Stimulated activated CD4-positive, alpha-beta T cell treated with anti-CD3 and anti-CD28 coated beads, Interleukin-1b, Interleukin-23, amount 100 ng/mL, for 48 hours (primary cell): ENCODE results near the gene ZSCAN21.

Experiments
- DNase-seq: peaks from one replicate; pipeline ENCODE4 v3.0.0-alpha.2; 2020

The ZSCAN21 gene

DNA sequence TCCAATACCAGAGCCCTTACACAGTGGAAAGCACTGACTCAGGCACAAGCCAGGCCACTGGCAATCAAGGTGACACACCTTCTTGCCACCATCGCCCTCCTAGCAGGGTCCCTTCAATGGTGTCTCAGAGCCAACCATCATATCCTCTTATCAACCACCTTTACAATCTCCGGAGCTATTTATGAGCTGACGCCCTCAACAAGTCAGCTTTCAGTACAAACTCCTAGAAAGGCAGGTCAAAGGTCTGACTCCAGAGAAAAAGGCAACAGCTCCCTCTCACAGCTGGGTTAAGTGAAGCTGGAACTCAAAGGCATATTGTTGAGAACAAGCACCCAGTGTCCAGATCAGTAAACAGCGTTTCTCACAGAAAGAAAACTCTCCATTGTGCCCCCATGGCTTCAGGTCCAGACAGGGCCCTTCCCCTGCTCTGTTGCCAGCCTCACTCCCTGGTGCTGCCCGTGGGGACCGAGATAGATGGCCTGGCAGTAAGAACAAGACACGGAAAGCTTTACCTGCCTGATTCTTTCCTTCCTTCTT, 29.5 kb downstream of the ZSCAN21 start:
- no peak for DNase-seq

DNA sequence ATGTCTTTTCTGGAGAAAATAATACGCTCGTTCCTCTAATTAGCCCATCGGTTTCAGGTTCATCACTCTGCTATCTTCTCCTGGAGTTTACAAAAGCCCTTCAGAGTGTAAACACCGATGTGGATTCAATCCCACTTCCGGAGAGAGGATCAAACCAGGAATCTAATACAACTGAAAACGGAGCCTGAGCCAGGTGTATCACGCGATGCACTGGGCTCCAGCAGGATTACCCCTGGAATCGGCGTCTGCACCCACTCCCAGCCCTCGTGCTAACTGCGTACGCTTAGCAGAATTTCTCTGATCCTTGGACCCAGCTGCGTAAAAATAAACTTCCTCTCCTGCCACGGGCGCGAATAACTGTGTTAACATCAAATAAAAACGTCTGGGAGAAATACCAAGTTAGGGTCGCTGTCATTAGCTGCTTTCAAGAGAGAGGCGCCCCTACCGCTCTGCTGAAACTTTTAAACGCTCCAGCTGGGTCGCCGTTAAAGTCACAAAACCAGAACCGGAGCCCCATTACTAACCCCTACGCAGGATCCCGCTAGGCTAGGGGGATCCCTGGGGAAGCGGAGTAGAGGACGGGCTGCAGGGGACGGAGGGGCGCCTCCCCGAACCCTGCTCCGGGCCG, 31.4 kb downstream of the ZSCAN21 start:
- DNase-seq, result no peak

DNA sequence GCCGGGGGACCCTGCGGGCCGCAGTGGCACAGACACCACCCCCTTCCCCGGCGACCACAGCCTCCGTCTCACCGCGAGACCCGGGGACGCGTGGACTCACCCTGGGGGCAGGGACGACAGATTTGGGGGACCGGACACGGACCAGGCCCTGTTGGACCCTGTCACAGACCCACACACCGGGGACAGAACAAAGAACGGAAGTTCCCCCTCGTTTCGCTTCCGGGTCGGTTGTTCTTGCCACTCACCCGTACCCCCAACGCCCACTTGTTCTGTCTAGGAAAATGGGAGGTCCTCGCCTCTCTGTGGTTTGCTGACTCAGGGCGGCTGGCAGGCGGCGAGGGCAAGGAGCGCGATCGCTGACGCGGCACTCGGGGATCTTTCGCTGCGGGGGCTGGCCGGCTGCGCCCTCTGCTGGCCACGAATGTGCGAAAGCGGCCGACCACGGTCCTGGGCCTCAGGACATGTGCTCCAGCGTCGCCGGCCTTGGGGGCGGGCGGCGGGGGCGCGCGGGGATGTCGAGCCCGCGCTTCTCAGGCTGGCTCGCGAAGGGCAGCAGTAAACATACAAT, 32.0 kb downstream of the ZSCAN21 start, which contains the start of gene ZNF3:
Gene ZNF3, minus strand, starts transcription at position 189 of the 568 bp plus-strand sequence. CDS start 4,366 bp downstream, outside the sequence.
- DNase-seq, result peak; percentile 99

DNA sequence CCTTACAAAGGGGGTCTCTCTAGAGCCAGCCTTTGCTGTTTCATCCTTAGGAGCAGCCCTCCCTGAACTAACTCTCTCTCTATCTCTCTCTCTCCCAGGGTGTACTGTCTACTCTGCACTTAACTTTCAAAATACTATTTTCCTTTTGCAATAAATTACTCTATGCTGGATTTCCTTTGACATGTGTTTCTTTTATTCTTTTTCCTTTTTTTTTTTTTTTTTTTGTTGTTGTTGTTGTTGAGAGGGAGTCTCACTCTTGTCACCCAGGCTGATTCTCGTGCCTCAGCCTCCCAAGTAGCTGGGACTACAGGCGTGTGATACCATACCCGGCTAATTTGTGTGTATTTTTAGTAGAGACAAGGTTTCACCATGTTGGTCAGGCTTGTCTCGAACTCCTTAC, 33.4 kb downstream of the ZSCAN21 start:
- DNase-seq, result no peak

DNA sequence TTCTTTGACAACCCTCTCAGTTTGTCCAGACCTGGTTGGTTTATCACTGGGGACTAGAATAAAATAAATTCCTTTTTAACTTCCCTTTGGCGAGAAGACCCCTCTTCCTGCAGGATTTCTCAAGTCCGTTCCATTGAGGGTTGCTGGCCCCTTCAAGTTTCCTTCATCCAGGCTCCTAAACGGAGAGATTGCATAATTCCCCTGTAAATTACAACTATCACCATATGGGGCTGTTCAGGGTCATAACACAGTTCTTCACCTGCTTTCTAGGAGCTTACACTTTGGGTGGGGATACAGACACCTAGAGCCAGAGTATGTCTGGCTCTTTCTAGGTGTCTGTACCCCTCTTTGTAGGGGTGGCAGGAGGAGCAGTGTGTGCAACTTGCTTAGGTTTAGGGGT, 35.9 kb downstream of the ZSCAN21 start:
- DNase-seq, result no peak

DNA sequence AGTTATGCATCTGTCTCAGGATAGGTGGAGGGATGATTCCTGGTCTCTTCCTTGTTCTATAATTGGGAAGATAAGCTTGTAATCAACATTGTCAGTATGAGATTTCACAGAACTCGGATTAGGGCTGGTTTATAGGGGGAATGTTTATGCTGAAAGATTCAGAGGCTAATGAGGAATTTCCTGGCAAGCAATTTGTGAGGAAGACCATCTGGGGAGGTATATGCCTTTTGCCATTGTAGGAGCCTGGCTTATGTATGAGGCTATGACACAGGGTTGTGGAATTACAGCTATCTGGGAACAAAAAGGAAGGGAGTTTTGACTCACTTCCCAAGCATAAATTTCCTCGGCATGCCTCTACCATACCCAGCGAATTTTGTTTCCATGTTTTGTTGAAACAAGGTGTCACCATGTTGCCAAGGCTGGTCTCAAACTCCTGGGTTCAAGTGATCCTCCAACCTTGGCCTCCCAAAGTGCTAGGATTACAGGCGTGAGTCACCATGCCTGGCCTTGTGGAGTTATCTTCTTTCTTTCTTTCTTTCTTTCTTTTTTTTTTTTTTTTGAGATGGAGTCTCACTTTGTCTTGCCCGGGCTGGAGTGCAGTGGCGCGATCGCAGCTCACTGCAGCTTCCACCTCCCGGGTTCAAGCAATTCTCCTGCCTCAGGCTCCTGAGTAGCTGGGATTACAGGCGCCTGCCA, 37.6 kb downstream of the ZSCAN21 start:
- no peak for DNase-seq

DNA sequence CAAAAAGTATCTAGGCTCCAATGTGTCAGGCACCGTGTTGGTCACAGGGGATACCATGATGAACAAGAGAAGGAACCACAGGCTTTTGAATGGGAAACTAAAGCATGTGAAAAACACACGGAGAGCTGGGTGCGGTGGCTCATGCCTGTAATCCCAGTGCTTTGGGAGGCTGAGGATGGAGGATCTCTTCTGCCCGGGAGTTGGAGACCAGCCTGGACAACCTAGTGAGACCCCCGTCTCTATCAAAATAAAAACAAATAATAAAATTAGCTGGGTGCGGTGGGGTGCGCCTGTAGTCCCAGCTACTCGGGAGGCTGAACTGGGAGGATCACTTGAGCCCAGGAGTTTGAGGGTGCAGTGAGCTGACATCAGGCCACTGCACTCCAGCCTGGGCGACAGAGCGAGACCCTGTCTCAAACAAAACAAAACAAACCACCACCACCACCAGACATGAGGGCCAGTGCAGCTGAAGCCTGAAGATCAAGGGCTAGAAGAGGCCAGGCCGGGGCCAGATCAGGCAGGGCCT, 38.6 kb downstream of the ZSCAN21 start:
- DNase-seq, result no peak

DNA sequence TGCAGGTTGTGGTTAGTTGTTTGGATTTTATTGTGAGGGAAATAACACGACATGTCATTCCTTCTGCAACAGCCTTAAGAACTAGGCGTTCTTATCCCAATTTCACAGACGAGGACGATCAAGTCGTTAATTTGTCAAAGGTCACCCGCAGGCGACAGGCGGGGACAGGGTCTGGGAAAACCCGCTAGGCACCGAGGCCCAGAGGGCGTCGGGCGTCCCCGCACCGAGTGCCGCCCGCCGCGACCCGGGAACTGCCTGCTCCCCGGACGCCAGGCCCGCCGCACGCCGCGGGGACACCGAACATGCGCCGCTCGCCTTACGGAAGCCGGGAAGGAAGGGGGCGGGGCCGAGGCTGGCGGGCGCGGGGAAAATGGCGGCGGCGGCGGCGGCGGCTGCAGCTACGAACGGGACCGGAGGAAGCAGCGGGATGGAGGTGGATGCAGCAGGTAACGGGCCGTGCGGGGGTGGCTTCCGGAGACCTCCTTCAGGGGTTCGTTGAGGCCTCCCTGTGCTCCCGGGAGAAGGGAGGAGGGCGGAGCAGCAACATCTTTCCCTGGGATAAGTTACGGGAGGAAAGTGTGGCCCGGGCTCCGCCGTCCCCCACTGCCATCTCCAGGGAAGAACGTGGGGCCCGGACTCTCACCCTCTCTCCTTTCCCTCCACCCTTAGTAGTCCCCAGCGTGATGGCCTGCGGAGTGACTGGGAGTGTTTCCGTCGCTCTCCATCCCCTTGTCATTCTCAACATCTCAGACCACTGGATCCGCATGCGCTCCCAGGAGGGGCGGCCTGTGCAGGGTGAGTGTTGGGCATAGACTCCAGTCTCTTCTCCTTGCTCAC, 39.3 kb downstream of the ZSCAN21 start, which contains the start of gene COPS6:
Gene COPS6, plus strand, starts transcription at position 349 of the 837 bp plus-strand sequence. Its CDS starts 22 bp downstream, at position 371.
- peak; percentile 83 for DNase-seq

DNA sequence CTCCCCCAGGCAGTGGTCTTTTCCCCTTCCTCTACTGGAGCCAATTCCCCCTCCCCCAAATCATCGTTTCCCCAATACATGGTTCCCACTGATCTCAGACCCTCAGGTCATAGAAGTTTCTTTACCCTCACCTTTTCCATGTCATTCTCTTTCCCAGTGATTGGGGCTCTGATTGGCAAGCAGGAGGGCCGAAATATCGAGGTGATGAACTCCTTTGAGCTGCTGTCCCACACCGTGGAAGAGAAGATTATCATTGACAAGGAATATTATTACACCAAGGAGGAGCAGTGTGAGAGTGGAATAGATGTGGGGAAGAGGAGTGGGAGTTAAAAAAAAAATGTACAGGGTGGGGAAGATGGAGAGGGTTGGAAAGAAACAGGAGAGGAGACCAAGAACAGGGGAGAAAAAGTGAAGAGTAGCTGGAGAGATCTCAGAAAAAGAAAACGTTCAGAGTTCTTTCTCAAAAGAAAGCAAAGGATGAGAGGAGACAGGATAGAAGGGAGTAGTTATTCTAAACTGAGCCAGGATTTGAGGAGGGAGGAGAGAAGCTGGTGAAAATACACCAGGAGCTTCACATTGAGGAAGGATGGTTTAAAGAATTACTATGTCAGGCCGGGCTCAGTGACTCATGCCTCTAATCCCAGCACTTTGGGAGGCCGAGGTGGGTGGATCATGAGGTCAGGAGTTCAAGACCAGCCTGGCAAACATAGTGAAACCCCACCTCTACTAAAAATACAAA, 40.1 kb downstream of the ZSCAN21 start:
- no peak for DNase-seq

DNA sequence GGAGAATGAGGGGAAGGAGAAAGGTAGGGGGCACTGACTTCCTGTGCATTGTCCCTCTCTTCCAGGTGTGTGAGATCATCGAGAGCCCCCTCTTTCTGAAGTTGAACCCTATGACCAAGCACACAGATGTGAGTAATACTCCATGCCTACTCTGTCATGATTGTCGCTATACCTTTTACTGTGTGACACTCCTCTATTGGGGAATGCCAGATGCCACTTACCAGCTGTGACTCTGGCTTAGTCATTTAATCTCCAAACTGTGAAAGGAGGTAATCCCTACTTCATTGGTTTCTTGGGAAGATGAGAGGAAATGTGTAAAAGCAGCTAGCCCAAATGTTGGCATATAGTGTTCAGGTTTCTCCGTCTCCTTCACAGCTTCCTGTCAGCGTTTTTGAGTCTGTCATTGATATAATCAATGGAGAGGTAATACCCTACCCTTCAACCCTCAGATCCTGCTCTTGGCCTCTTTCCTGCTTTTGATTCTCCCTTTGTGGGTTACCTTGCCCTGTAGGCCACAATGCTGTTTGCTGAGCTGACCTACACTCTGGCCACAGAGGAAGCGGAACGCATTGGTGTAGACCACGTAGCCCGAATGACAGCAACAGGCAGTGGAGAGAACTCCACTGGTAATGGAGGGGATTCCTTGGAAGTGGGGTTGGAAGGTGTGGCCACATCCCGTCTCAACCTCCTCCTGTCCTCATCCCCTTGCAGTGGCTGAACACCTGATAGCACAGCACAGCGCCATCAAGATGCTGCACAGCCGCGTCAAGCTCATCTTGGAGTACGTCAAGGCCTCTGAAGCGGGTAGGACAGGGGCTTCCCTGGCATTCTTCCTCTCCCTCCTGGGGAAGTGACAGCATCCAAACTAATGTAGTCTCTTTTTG, 41.2 kb downstream of the ZSCAN21 start:
- no peak for DNase-seq

DNA sequence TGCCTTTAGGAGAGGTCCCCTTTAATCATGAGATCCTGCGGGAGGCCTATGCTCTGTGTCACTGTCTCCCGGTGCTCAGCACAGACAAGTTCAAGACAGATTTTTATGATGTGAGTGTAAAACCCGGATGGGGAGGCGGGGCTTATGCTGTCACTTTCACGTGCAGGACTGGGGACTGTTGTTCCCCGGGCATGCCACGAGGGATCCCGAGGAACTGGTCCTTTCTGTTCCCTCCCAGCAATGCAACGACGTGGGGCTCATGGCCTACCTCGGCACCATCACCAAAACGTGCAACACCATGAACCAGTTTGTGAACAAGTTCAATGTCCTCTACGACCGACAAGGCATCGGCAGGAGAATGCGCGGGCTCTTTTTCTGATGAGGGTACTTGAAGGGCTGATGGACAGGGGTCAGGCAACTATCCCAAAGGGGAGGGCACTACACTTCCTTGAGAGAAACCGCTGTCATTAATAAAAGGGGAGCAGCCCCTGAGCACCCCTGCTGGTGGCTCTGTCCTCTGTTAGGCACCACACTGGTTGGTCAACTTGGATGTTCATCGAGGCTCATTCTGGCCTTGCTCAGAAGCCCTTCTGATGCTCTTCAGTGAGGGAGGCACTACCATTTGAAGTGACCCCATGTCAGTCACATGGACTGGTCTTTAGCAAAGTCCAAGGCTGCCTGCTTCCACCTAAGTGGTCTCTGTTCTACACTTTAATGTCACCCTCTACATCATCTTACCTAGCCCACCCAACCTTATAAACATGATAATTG, 42.0 kb downstream of the ZSCAN21 start:
- peak; percentile 22 for DNase-seq

DNA sequence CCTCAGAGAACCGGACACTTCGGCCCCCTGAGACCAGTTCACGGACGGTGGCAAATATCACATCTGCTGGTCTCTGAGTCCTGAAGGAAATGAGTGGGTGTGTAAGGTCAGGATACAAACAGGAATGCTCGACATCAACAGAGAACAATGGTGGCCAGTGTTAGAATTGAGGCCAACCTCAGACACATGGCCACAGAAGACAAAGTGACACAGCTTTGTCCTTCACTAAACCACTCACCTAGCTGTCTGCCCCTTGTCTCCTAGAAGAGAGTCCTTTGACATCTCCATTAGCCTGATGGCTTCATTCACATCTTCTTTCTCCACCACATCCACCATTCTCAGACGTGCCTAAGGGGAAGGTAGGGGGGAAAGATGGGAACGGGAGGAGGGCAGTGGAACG, 43.5 kb downstream of the ZSCAN21 start:
- no peak for DNase-seq

DNA sequence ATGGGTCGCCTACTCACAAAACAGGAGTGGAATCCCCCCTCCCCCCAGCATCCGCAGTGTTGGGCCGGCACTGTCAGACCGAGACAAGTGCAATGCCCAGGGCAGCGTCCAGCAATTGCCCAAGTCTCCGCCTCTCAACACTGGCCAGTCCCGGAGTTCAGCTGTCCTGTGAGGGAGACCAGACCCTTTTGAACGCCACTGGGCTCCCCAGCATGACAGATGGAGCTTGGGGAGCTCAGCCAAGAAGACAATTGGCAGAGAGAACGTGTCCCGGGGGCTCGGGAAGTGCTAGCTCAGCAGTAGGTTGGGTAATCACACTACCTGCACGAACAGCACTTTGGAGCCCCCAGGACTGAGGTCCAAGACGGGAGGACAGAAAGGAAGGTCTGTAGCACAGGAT, 43.9 kb downstream of the ZSCAN21 start:
- no peak for DNase-seq

DNA sequence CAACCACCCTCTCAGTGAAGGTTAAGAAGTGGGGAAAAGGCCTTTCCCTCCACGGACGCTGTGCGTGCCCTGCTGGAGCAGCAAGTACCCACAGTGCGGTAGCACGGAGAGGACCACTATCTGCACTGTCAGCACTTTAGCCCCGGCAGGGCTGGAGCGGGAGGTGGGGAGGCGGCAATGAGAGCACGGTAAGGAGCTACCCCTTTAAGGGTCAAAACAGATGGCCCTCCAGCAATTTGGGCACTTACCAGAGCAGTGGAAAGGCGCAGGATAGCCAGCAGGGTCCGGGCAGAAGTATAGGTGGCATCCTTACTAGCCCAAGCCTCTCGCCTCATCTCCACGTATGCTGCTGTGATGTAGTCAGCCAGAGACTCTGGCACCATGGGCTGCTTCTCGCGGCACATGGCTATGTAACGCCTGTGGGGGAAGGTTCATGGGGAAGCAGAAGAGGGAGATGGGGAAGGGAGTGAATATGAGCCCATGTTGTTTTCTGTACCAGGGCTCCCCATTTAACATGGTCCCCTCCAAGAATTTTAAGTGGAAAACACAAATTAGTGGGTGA, 44.4 kb downstream of the ZSCAN21 start:
- no peak for DNase-seq

DNA sequence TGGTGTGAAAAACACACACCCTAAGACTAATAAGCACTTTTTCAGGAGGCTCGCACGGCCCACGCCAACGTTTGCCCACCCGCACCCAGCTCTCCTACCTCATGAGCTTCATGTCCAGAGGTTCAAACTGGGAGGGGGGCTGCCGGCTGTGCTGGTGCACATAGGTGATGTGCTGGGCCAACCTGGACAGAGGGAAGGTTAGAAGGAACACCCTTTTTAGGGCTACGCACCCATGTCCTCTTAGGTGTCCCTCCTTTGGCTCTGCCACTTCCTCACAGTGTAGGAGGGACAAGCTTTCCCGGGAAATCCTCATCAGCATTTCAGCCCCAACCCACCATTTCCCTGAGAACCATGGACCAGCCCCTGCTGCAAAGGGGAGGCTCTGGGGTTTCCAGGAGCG, 45.7 kb downstream of the ZSCAN21 start:
- DNase-seq, result no peak

DNA sequence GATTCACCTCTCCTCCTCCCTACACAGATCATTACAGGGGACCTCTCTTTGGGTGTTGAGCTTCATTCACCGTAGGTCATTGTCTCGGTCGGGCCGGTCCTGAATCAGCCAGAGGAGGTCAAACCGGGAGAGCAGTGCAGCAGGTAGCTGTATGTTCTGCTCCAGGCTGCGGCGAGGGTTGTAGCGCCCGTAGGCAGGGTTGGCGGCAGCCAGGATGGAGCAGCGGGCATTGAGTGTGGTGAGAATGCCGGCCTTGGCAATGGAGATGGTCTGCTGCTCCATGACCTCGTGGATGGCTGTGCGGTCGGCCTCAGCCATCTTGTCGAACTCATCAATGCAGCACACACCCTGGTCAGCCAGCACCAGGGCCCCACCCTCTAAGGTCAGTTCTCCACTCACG, 46.1 kb downstream of the ZSCAN21 start:
- no peak for DNase-seq

DNA sequence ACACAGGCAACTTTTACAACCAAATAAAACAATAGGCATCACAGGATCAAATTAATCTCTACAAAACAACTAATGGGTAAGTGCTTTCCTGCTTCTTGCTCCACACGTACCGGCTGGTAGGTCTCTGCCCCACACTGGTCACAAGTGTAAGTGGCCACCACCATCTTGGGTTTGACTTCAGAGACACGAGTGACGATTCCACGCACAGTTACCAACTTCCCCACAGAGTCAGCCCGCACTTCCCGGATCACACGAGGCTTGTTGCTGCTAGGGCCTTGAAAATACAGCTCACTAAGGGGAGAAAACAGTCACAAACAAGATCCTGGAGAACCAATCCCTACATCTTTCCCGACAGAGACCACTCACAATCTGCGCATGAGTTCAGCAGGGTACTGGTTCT, 49.3 kb downstream of the ZSCAN21 start:
- no peak for DNase-seq

DNA sequence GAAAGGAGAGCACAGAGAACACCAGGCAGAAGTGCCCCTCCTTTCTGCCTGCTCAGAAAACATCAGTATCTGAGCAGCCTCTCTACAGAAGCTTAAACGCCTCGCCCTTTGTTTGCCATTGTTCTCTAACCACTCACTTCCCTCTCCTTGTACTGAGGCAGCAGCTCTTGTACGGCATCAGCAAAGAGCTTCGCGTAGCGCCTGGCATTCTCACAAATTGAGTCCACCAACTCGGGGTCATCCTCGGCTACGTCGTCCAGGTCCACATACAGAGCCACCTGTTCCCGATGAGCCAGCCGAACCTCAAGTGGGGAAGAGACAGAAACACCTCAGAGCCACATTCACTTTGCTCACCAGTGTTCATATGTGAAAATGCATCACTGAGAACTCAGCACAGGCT, 49.9 kb downstream of the ZSCAN21 start:
- DNase-seq, result no peak

DNA sequence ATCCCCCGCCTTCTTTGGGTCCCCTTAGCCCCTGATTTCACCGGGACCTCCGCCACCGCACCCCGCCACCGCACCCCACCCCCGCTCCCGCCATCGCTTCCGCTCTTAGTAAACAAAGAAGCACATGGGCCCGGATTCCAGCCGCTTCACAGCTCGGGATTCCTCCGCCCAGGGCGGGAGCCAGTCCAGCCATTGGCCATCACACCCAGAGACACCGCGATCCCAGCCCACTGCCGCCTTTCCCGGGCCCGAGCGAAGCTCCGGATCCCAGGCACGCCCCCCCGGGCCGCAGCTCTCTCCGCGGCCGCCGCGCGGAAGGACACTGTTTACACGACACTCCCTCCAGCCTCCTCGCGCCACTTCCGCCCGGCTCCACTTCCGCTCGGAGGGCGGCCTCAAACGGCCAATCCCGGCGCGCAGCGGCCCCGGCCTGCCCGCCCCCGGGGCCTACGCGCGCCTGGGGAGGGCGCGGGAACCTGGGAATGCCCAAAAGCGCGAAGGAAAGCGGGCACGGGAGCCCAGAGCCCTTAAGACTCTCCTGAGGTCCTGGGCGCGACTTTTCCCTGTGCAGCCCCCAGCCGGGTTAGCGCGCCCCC, 50.9 kb downstream of the ZSCAN21 start:
- DNase-seq, result peak; percentile 87
